Activated CD8-positive, alpha-beta memory T cell treated with anti-CD3 and anti-CD28 coated beads for 36 hours (primary cell): ENCODE measurements around the gene RPL11. TPM values are rescaled to one million over a fixed set of nuclear protein-coding genes. Genes with fewer than 3 reads are reported as not detected.
"Not testable (repeated sequence)": the region's sequence is repeated elsewhere in the genome, so short reads cannot be mapped to it uniquely, and the experiment has no call there.

ENCODE experiments used
- CTCF ChIA-PET: fragments of 350-600 bp; sonication (Branson Sonifier 250); formaldehyde crosslinking; loops from one replicate; lab custom pipeline; 2021; ENCODE audit warnings: antibody characterized with exemption; lab: Charles Lee
- POLR2A ChIA-PET: fragments of 350-600 bp; sonication (Branson Sonifier 250); formaldehyde crosslinking; loops from one replicate; lab custom pipeline; 2021; ENCODE audit warnings: antibody characterized with exemption; lab: Charles Lee
- total RNA-seq, 2 experiments: library from RNA; stranded (reverse); gene quantifications; one replicate each; pipeline ENCODE4 v1.2.3, GENCODE V29; 2021

The RPL11 gene
- total RNA-seq, 2 experiments from 2014 or later, result 1,199 to 1,229 TPM

- ChIA-PET POLR2A (no interaction called here), CTCF (interaction anchor here (0.6 to 1.7 kb wide), 2 partner anchors 16 to 84 kb away, joined by 3 to 6 read pairs; no protein-coding TSS in a partner anchor)
These were observed 18.4 kb upstream of the RPL11 start for GRCh38 chr1:23673086-23673813.

DNA sequence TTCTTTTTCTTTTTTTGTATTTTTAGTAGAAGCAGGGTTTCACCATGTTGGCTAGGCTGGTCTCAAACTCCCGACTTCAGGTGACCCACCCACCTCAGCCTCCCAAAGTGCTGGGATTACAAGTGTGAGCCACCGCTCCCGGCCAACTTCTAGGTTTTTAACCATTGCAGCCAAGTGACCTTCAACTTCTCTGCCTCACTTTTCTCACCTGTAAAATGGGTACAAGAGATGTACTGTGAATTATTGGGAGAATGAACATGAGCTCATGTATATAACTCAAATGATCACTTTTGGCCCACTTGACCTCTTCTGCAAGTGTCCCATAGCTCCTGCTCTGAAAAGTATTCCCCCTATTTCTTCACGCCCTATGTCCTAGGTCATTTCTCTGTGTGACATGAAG, 11.8 kb upstream of the RPL11 start:
- CTCF ChIA-PET, result interaction anchor here (0.6 kb wide), 1 partner anchor 160 kb away, joined by 4 read pairs; no protein-coding TSS in a partner anchor
- POLR2A ChIA-PET, result no interaction called here

DNA sequence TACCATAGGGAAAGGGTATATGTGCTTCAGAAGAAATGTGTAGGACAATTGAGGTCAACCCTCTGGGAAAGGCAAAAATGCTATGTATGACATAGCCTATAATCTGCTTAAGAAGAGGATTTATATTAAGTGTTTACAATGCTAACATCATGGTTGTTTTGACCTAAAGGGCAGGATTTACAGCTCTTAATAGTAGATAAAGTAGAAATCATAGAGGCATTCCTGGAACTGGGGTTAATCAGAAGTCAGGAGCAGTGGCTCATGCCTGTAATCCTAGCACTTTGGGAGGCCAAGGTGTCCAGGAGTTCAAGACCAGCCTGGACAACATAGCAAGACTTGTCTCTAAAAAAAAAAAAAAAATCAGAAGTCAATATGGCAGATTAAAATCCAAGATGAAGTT, 8.7 kb upstream of the RPL11 start:
- ChIA-PET CTCF (interaction anchor here (0.6 kb wide), 1 partner anchor 147 kb away, joined by 3 read pairs; no protein-coding TSS in a partner anchor), POLR2A (no interaction called here)

DNA sequence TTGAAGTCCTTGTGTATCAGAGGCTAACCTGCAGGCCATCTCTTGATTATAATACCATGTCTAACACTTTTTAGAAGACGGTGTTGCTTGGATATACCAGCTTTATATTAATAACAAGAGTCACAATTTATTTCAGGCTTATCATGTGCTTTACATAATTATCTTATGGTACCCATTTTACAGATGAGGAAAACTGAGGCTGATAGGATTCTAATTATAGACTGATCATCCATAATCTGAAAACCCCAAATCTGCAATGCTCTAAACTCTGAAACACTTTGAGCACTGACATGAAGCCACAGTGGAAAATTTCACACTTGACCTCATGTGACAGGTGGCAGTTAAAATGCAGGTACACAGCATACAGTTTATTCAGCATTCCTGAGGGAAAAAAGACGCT, 7.2 kb upstream of the RPL11 start:
- ChIA-PET CTCF (interaction anchor here (1.0 kb wide), 1 partner anchor 10 kb away, joined by 4 read pairs; no protein-coding TSS in a partner anchor), POLR2A (no interaction called here)

DNA sequence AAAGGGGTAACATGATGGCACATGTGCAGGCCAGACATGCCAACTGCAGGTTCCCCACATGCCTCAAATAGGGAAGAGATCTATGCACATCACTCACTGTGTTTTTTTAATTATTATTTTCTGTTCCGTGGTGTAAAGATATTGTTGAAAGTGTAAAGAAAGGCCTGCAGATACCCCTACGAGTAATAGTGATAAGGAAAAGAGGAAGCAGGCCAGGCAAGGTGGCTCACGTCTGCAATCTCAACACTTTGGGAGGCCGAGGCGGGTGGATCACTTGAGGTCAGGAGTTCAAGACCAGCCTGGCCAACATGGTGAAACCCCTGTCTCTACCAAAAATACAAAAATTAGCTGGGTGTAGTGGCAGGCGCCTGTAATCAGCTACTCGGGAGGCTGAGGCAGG, 6.4 kb upstream of the RPL11 start:
- POLR2A ChIA-PET, CTCF ChIA-PET: not testable (repeated sequence)

- CTCF ChIA-PET, result not testable (repeated sequence)
- POLR2A ChIA-PET, result interaction anchor here (0.6 kb wide), 1 partner anchor 354 kb away, joined by 3 read pairs; no protein-coding TSS in a partner anchor
These were observed 3.9 kb upstream of the RPL11 start for GRCh38 chr1:23687680-23688079.

- CTCF ChIA-PET, POLR2A ChIA-PET: not testable (repeated sequence)
These were observed 3.3 kb upstream of the RPL11 start for GRCh38 chr1:23688281-23688680.

- CTCF ChIA-PET, result interaction anchor here (0.6 to 2.1 kb wide), 5 partner anchors 51 to 194 kb away, joined by 3 to 6 read pairs (median 3); partner anchors contain the start of gene ELOA
- POLR2A ChIA-PET, result interaction anchor here (1.6 to 1.8 kb wide), 2 partner anchors 51 to 86 kb away, joined by 8 read pairs; partner anchors contain the start of genes ELOA and PITHD1
These were observed 784 bp downstream of the RPL11 start for GRCh38 chr1:23692308-23692871.

DNA sequence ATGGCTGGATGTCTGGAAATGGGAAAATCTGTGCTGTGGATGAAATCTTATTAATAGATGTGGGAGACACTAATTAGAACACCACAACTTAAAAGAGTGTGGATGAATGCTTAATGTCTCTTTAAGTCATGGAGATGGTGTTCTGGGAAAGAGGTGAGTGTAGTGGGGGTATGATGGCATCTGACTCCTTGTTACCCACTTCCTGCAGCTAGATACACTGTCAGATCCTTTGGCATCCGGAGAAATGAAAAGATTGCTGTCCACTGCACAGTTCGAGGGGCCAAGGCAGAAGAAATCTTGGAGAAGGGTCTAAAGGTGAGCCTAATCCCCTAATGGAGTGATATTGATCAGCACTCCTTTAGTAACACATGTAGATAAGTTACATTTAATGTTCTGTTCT, 2.0 kb downstream of the RPL11 start:
- ChIA-PET POLR2A (interaction anchor here (0.6 kb wide), 1 partner anchor 64 kb away, joined by 5 read pairs; no protein-coding TSS in a partner anchor), CTCF (interaction anchor here (0.7 to 1.0 kb wide), 2 partner anchors 10 to 82 kb away, joined by 3 to 4 read pairs; no protein-coding TSS in a partner anchor)

DNA sequence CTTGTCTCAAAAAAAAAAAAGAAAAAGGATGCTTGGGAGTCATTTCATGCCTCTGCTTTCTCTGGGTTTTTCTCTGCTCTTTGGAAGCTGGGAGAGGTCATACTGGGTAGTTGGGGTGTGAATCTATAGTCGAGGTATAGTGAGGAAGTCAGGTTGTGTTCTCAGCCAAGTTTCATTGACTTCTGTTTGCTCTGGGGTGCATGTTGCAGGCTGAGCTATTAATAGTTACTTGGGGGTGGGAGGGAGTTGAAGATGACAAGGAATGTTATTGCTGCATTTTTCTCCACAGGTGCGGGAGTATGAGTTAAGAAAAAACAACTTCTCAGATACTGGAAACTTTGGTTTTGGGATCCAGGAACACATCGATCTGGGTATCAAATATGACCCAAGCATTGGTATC, 2.8 kb downstream of the RPL11 start:
- ChIA-PET CTCF (interaction anchor here (0.7 to 1.0 kb wide), 3 partner anchors 11 to 165 kb away, joined by 3 to 4 read pairs (median 3); no protein-coding TSS in a partner anchor), POLR2A (no interaction called here)

DNA sequence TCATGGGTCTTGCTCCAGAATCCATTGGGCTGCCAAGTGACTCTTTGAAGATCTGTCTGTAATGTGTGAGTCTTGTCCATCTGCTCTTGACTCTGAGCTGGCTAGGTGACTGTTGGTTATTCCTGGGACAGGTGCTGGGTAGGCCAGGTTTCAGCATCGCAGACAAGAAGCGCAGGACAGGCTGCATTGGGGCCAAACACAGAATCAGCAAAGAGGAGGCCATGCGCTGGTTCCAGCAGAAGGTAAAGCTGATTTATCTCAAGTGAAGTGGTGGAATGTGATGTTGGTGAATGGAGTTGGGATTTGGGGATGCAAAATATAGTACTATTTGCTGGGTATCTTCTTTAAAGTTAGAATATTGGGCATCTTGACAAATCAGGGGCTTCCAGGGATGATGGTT, 4.1 kb downstream of the RPL11 start:
- ChIA-PET POLR2A (interaction anchor here (0.5 kb wide), 1 partner anchor 201 kb away, joined by 6 read pairs; no protein-coding TSS in a partner anchor), CTCF (no interaction called here)

GRCh38 chr1:23696335-23696989, 4.9 kb downstream of the RPL11 start:
- POLR2A ChIA-PET, result interaction anchor here (0.6 kb wide), 1 partner anchor 83 kb away, joined by 4 read pairs; no protein-coding TSS in a partner anchor
- CTCF ChIA-PET, result interaction anchor here (0.7 kb wide), 1 partner anchor 17 kb away, joined by 6 read pairs; no protein-coding TSS in a partner anchor

DNA sequence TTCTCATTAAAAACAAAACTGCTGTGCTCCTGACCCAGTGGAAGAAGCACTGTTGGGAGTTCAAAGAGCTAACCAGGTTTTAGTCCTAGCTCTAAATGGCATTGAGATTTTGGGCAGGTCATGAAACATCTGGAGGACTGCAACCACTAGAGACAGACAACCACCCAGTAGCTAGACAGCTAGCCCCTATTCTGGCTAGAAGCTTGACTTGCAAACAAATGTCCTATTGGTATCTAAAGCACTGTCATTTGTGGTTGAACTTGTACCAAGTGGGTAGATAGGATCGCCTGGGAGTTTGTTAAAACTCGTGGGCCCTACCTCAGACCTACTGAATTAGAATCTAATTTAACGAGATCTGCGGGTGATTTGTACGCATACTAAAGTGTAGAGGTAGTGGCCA, 6.9 kb downstream of the RPL11 start:
- ChIA-PET CTCF (interaction anchor here (0.6 to 1.4 kb wide), 4 partner anchors 34 to 183 kb away, joined by 3 to 4 read pairs (median 3); no protein-coding TSS in a partner anchor), POLR2A (no interaction called here)

GRCh38 chr1:23699280-23700179, 7.9 kb downstream of the RPL11 start:
- ChIA-PET CTCF (interaction anchor here (0.7 to 1.4 kb wide), 6 partner anchors 8 to 184 kb away, joined by 3 to 6 read pairs (median 3); partner anchors contain the start of gene RPL11), POLR2A (interaction anchor here (0.7 to 0.8 kb wide), 3 partner anchors 8 to 258 kb away, joined by 3 to 7 read pairs (median 3); partner anchors contain the start of genes ELOA and RPL11)

- ChIA-PET POLR2A (no interaction called here), CTCF (no interaction called here)
These were observed 9.7 kb downstream of the RPL11 start for GRCh38 chr1:23701310-23701709.

DNA sequence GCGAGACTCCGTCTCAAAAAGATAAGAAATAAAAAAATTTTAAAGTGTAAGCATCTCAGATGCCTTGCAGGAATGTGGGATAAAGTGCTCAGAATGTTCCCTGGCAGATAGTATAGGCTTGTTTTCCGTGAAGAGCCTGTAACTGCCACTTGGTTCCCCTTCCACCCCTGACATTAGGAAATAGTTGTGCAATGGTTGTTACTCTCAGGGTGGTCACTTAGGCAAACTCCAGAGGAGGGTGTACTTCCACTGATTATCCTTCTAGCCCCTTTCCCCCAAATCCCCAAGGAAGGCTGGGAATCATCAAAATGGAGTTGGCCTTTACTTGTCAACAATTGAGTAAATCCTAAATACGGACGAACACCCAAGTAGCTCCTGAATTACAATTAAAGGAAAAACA, 10.4 kb downstream of the RPL11 start:
- POLR2A ChIA-PET, result no interaction called here
- CTCF ChIA-PET, result no interaction called here

- CTCF ChIA-PET, result no interaction called here
- POLR2A ChIA-PET, result no interaction called here
These were observed 13.4 kb downstream of the RPL11 start for GRCh38 chr1:23704834-23705495.

GRCh38 chr1:23709229-23709628, 17.6 kb downstream of the RPL11 start:
- ChIA-PET POLR2A (no interaction called here), CTCF (no interaction called here)
